Hepatocyte (in vitro differentiated cells): Measurements from ENCODE around the gene DNAJC12.

Source experiments
- EZH2 ChIP-seq: fragments of 200-600 bp; sonication (generic); IDR thresholded peaks from 2 replicates; pipeline ENCODE4 v1.6.1; 2016; ENCODE audit warnings: antibody characterized with exemption, mild to moderate bottlenecking, borderline replicate concordance
- TF ChIP-seq, protein P1 (sequence below): fragments of 200-600 bp; sonication (generic); IDR thresholded peaks from 2 replicates; pipeline ENCODE4 v1.5.1; 2016; ENCODE audit warnings: antibody characterized with exemption, mild to moderate bottlenecking; ENCODE audit not compliant: poor library complexity

- TF ChIP-seq, protein P1, sequence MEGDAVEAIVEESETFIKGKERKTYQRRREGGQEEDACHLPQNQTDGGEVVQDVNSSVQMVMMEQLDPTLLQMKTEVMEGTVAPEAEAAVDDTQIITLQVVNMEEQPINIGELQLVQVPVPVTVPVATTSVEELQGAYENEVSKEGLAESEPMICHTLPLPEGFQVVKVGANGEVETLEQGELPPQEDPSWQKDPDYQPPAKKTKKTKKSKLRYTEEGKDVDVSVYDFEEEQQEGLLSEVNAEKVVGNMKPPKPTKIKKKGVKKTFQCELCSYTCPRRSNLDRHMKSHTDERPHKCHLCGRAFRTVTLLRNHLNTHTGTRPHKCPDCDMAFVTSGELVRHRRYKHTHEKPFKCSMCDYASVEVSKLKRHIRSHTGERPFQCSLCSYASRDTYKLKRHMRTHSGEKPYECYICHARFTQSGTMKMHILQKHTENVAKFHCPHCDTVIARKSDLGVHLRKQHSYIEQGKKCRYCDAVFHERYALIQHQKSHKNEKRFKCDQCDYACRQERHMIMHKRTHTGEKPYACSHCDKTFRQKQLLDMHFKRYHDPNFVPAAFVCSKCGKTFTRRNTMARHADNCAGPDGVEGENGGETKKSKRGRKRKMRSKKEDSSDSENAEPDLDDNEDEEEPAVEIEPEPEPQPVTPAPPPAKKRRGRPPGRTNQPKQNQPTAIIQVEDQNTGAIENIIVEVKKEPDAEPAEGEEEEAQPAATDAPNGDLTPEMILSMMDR, result no peak
- no peak for TF ChIP-seq EZH2
These were observed at the start of gene DNAJC12 for GRCh38 chr10:67837541-67838314.
